Ascending aorta (tissue), 2 donors: ENCODE results near the gene OGFOD2. TPM values are rescaled to one million over a fixed set of nuclear protein-coding genes. Genes with fewer than 3 reads are reported as not detected.

Source experiments
- DNase-seq, 2 donors: peaks; one replicate each; pipeline ENCODE4 v3.0.0-alpha.2; 2019; ENCODE audit warnings: low spot score in 2 of 2
- H3K27ac ChIP-seq, 2 donors: fragments of 200-600 bp; sonication (generic); one replicate each; pipeline ENCODE4 v1.5.1; 2016 to 2017; ENCODE audit warnings: mild to moderate bottlenecking in 1 of 2
- H3K27me3 ChIP-seq: fragments of 200-600 bp; sonication (generic); one replicate; pipeline ENCODE4 v1.5.1; 2017
- H3K36me3 ChIP-seq, 2 donors: fragments of 200-600 bp; sonication (generic); one replicate each; pipeline ENCODE4 v1.5.1; 2016
- H3K4me1 ChIP-seq, 2 donors: fragments of 200-600 bp; sonication (generic); one replicate each; pipeline ENCODE4 v1.5.1; 2016 to 2017; ENCODE audit warnings: mild to moderate bottlenecking in 1 of 2
- H3K4me3 ChIP-seq, 2 donors: fragments of 200-600 bp; sonication (generic); one replicate each; pipeline ENCODE4 v1.5.1; 2016 to 2017; ENCODE audit warnings: mild to moderate bottlenecking in 1 of 2
- H3K9me3 ChIP-seq, 2 donors: fragments of 200-600 bp; sonication (generic); one replicate each; pipeline ENCODE4 v1.5.1; 2016
- CTCF ChIP-seq, 3 experiments: fragments of 200-600 bp in 2 of 3; fragments of 450-650 bp in 1 of 3; sonication (generic) in 2 of 3; IDR thresholded peaks; one replicate each; pipeline ENCODE4 v1.5.1; 2016 to 2019; ENCODE audit warnings: antibody characterized with exemption in 3 of 3, mild to moderate bottlenecking in 1 of 3, moderate library complexity in 1 of 3
- intact Hi-C: fragments of 100-400 bp; cut with DNase I; formaldehyde crosslinking; loops from one replicate; pipeline ENCODE4 v1.15.1; 2023
- total RNA-seq: library from RNA; depleted of rRNA; stranded (reverse); fragments of >200 nt; gene quantifications from one replicate; pipeline ENCODE4 v1.1.0, GENCODE V29; 2016

OGFOD2 gene
- total RNA-seq, 1 donor from 2014 or later: 19.6 TPM

- TF ChIP-seq CTCF (IDR thresholded peaks at IDR 0.05): no peak
- Histone ChIP-seq H3K4me1 (no peaks in the 10 kb centered on the region), H3K27me3 (no peaks in the 10 kb centered on the region), H3K36me3 (peaks cover 9 to 14% of the 10 kb centered on the region in 2 donors), H3K4me3 (no peak overlapping the region), H3K9me3 (no peaks in the 10 kb centered on the region), H3K27ac (no peak overlapping the region)
- DNase-seq: no peak
- intact Hi-C loops: no loop called here
Measured at GRCh38 chr12:122994140-122994675, 19.2 kb downstream of the OGFOD2 start.

GRCh38 chr12:122994781-122995502 lies 19.9 kb downstream of the OGFOD2 start:
- DNase-seq: no peak
- no peak overlapping the region for H3K27ac ChIP-seq
- no peaks in the 10 kb centered on the region for H3K9me3 ChIP-seq
- TF ChIP-seq CTCF (IDR thresholded peaks at IDR 0.05): no peak
- H3K36me3 ChIP-seq: peaks cover 9 to 14% of the 10 kb centered on the region in 2 donors
- intact Hi-C loops: no loop called here
- no peaks in the 10 kb centered on the region for H3K4me1 ChIP-seq
- no peaks in the 10 kb centered on the region for H3K27me3 ChIP-seq
- H3K4me3 ChIP-seq: no peak overlapping the region

- H3K9me3 ChIP-seq: no peaks in the 10 kb centered on the region
- intact Hi-C loops: no loop called here
- TF ChIP-seq CTCF (IDR thresholded peaks at IDR 0.05): no peak
- H3K27me3 ChIP-seq: no peaks in the 10 kb centered on the region
- H3K4me1 ChIP-seq: no peaks in the 10 kb centered on the region
- peaks cover 8 to 9% of the 10 kb centered on the region in 2 donors for H3K36me3 ChIP-seq
- DNase-seq: no peak
- H3K27ac ChIP-seq: no peak overlapping the region
- H3K4me3 ChIP-seq: no peak overlapping the region
Measured at GRCh38 chr12:122995503-122996187, 20.6 kb downstream of the OGFOD2 start.

GRCh38 chr12:122996188-122996601 lies 21.2 kb downstream of the OGFOD2 start:
- Histone ChIP-seq H3K9me3 (no peaks in the 10 kb centered on the region), H3K4me1 (no peaks in the 10 kb centered on the region), H3K27me3 (no peaks in the 10 kb centered on the region), H3K4me3 (no peak overlapping the region), H3K27ac (no peak overlapping the region), H3K36me3 (peaks cover 8 to 9% of the 10 kb centered on the region in 2 donors)
- no peak for DNase-seq
- intact Hi-C loops: no loop called here
- TF ChIP-seq CTCF (IDR thresholded peaks at IDR 0.05): no peak

- no peak overlapping the region for H3K27ac ChIP-seq
- H3K27me3 ChIP-seq: no peaks in the 10 kb centered on the region
- peaks cover 8 to 9% of the 10 kb centered on the region in 2 donors for H3K36me3 ChIP-seq
- H3K4me3 ChIP-seq: no peak overlapping the region
- intact Hi-C loops: no loop called here
- DNase-seq: no peak
- TF ChIP-seq CTCF (IDR thresholded peaks at IDR 0.05): no peak
- H3K9me3 ChIP-seq: no peaks in the 10 kb centered on the region
- H3K4me1 ChIP-seq: no peaks in the 10 kb centered on the region
Measured at GRCh38 chr12:122996621-122997342, 21.7 kb downstream of the OGFOD2 start.
